B cell (primary cell): ENCODE results near the gene IL26.

ENCODE experiments used
- EZH2 ChIP-seq: IDR thresholded peaks from 2 replicates; pipeline ENCODE4 v1.6.1; 2012; ENCODE audit warnings: borderline replicate concordance, low read depth, mild to moderate bottlenecking, moderate library complexity, low read length; ENCODE audit not compliant: insufficient read depth, poor library complexity, severe bottlenecking
- TF ChIP-seq, protein P1 (sequence below): fragments of 200-600 bp; IDR thresholded peaks from one replicate; pipeline ENCODE4 v1.8.0; 2022; ENCODE audit warnings: antibody characterized with exemption, mild to moderate bottlenecking

DNA sequence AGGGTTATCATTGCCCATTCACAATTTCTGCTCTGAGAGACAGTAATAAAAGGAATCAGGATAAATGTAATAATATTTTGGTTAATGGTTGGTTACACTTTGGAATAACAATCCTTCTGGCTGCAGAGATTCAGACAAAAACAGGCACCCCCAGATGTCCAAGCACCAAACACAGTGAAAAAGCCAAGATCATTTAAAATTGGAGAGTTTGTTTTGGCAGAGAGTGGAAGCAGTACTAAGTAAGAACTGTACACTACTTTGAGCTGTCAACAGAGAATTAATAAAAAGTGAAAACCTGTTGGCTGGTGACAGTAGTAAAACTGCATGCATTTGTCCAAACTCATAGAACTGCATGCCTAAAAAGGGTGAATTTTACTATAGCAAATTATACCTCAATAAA is 43.4 kb upstream of the IL26 start:
- TF ChIP-seq, protein P1, sequence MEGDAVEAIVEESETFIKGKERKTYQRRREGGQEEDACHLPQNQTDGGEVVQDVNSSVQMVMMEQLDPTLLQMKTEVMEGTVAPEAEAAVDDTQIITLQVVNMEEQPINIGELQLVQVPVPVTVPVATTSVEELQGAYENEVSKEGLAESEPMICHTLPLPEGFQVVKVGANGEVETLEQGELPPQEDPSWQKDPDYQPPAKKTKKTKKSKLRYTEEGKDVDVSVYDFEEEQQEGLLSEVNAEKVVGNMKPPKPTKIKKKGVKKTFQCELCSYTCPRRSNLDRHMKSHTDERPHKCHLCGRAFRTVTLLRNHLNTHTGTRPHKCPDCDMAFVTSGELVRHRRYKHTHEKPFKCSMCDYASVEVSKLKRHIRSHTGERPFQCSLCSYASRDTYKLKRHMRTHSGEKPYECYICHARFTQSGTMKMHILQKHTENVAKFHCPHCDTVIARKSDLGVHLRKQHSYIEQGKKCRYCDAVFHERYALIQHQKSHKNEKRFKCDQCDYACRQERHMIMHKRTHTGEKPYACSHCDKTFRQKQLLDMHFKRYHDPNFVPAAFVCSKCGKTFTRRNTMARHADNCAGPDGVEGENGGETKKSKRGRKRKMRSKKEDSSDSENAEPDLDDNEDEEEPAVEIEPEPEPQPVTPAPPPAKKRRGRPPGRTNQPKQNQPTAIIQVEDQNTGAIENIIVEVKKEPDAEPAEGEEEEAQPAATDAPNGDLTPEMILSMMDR: no peak
- no peak for TF ChIP-seq EZH2
